D721Med (cell line): ENCODE results near the gene MSX1.

ENCODE experiments used
- DNase-seq: peaks from one replicate; pipeline ENCODE4 v3.0.0; 2011; ENCODE audit warnings: low spot score; ENCODE audit not compliant: insufficient read length
- FAIRE-seq: peaks from 2 replicates; lab custom pipeline; 2011; peaks lifted over from hg19 to GRCh38; lab: Jason Lieb, UNC
- CTCF ChIP-seq: IDR thresholded peaks from 2 replicates; pipeline ENCODE4 v1.5.1; 2012; ENCODE audit warnings: mild to moderate bottlenecking, control low read depth; ENCODE audit not compliant: insufficient read depth; ENCODE audit errors: missing control alignments

The MSX1 gene

GRCh38 chr4:4857809-4858508 lies 1.5 kb upstream of the MSX1 start:
- FAIRE-seq (no peak), DNase-seq (no peak)

GRCh38 chr4:4858527-4859324 lies 739 bp upstream of the MSX1 start:
- no peak for FAIRE-seq
- TF ChIP-seq CTCF, result no peak

More at GRCh38 chr4:4857809-4858508, 1.5 kb upstream of the MSX1 start:
- TF ChIP-seq CTCF, result no peak

GRCh38 chr4:4859799-4860599 lies 534 bp downstream of the MSX1 start:
- FAIRE-seq (no peak), DNase-seq (no peak)
- no peak for TF ChIP-seq CTCF

More at GRCh38 chr4:4858527-4859324, 739 bp upstream of the MSX1 start:
- no peak for DNase-seq

- no peak for DNase-seq
- FAIRE-seq, result no peak
Measured at GRCh38 chr4:4860600-4861389, 1.3 kb downstream of the MSX1 start.

GRCh38 chr4:4861390-4862018 lies 2.0 kb downstream of the MSX1 start:
- DNase-seq (no peak), FAIRE-seq (no peak)
- TF ChIP-seq CTCF, result no peak

More at GRCh38 chr4:4860600-4861389, 1.3 kb downstream of the MSX1 start:
- TF ChIP-seq CTCF, result no peak

GRCh38 chr4:4862071-4862551 lies 2.6 kb downstream of the MSX1 start:
- DNase-seq (no peak), FAIRE-seq (no peak)
- no peak for TF ChIP-seq CTCF
